A673 (cell line): ENCODE measurements around the gene CA4.

ENCODE experiments used
- EZH2 ChIP-seq: fragments of 200-600 bp; sonication (generic); IDR thresholded peaks from 2 replicates; pipeline ENCODE4 v1.6.1; 2017; ENCODE audit warnings: borderline replicate concordance, low read depth, mild to moderate bottlenecking, mixed read lengths, antibody characterized with exemption, low read length; ENCODE audit not compliant: poor library complexity, severe bottlenecking
- TF ChIP-seq, protein P1 (sequence below): fragments of 300-800, 200-600 bp; sonication (generic); conservative IDR thresholded peaks from 2 replicates; pipeline ENCODE4 v1.5.1; 2017; ENCODE audit warnings: low read depth, mild to moderate bottlenecking, antibody characterized with exemption, low read length, moderate library complexity, mixed read lengths

DNA sequence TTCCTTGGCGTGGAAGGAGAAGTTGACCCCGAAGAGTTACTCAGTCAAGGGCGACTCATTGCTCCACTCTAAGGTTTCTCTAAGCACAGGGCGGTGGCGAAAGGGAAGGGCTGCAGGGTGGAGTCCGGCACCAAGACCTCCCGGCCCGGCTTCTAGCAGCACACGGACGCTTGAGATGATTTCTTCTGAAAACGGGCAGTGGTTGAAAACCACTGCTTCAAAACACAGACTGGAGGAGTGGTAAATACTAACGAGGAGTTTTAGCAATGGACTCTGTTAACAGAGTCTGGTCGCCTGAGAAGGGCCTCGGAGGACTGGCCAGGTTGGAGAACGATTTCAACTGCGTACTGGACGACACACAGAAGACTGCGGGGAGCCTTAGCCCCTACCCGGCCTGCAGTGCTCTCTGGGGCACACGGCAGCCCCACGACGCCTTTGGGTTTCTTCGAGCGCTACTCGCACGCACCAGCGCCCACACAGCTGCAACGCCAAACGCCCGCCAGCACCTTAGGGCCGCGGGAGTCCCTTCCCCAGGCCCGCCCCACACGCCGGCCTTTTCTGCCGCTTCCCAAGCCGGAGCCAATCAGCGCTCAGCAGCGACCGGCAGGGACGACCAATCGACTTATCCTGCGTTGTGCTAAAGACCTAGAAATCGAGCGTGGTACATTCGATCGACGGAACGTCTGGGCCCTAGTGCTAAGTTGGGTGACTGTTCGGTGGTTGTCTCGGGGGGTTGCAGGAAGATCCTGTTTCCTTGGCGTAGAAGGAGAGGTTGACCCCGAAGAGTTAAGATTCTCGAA, 14.4 kb upstream of the CA4 start:
- TF ChIP-seq, protein P1, sequence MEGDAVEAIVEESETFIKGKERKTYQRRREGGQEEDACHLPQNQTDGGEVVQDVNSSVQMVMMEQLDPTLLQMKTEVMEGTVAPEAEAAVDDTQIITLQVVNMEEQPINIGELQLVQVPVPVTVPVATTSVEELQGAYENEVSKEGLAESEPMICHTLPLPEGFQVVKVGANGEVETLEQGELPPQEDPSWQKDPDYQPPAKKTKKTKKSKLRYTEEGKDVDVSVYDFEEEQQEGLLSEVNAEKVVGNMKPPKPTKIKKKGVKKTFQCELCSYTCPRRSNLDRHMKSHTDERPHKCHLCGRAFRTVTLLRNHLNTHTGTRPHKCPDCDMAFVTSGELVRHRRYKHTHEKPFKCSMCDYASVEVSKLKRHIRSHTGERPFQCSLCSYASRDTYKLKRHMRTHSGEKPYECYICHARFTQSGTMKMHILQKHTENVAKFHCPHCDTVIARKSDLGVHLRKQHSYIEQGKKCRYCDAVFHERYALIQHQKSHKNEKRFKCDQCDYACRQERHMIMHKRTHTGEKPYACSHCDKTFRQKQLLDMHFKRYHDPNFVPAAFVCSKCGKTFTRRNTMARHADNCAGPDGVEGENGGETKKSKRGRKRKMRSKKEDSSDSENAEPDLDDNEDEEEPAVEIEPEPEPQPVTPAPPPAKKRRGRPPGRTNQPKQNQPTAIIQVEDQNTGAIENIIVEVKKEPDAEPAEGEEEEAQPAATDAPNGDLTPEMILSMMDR: no peak
- no peak for TF ChIP-seq EZH2
